Suppressor macrophage treated with lipopolysaccharide for 4 hours (primary cell): ENCODE data around the gene C1orf226.
"Not testable (repeated sequence)": the region's sequence is repeated elsewhere in the genome, so short reads cannot be mapped to it uniquely, and the experiment has no call there.

ENCODE experiments used
- DNase-seq: peaks from one replicate; pipeline ENCODE4 v3.0.0-alpha.2; 2020

Gene C1orf226

GRCh38 chr1:162416909-162417308 is 35.4 kb downstream of the C1orf226 start:
- no peak for DNase-seq

- DNase-seq = no peak
These were observed 36.1 kb downstream of the C1orf226 start for GRCh38 chr1:162417650-162418049.

DNA sequence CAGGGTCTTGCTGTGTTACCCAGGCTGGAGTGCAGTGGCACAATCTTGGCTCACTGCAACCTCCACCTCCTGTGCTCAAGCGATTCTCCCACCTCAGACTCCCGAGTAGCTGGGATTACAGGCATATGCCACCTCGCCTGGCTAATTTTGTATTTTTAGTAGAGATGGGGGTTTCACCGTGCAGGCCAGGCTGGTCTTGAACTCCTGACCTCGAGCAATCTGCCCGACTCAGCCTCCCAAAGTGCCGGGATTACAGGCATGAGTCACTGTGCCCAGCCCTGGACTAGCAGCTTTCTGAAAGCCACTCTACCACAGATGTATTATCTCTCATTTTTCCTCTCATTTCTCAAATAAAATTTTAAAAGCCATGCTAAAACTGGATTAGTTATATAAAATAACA is 37.1 kb downstream of the C1orf226 start:
- not testable (repeated sequence) for DNase-seq

- DNase-seq = not testable (repeated sequence)
These were observed 38.0 kb downstream of the C1orf226 start for GRCh38 chr1:162419450-162419931.

DNA sequence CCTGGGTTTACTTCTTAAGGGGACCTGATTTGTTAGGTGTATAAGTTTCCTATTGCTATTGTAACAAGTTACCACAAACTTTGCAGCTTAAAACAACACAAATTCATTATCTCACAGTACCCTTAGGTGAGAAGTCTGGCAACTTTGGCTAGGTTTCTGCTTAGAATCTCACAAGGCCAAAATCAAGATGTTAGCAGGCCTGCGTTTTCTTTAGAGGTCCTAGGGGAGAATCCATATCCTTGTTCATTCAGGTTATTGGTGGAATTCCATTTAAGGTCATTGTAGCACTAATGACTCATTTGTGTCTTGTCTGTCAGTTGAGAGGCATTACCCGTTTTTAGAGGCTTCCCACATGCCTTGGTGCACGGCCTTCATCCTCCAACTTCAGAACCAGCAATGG is 38.6 kb downstream of the C1orf226 start:
- DNase-seq = no peak

DNA sequence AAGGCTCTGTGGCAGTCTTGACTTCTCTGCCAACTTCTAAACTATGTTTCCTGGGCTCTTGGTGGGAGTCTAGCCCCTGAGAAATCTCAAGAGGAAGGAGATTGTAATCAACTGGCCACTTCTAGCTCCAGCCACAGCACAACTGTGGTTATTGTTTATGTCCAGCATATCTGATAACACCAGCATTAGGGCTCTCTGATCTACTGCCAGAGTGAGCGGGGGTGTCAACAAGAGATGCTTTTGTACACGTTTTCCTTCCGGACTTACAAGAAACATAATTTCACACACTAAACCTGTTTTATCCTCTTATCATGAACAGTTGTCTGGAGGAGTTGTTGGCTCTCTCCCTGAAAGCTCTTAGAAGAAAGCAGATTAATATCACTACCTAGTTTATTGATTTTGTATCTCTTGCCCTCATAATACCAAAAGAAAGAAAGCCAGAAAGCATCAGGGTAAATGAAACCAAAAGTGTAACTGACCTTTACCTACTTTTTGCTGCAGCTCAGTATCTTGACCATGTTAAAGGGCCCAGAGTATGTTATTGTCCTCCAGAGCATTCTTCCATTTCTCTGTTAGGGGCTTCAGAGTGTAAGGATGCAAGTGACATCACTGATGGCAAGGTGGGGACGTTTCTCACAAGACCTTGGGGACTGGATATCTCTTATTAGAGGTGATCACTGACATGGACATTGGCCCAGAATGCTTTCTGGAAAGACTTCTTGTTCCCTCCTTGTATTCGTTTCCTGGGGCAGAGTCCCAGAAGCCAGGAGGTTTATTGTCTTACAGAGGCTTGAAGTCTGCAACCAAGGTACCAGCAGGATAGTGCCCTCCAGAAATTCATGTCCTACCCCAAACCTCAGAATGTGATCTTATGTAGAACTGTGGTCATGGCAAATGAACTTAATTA is 40.0 kb downstream of the C1orf226 start:
- no peak for DNase-seq

GRCh38 chr1:162422662-162423375 is 41.3 kb downstream of the C1orf226 start:
- peak; percentile 80 for DNase-seq

GRCh38 chr1:162430583-162430982 is 49.1 kb downstream of the C1orf226 start:
- DNase-seq = no peak

- DNase-seq = not testable (repeated sequence)
These were observed 51.6 kb downstream of the C1orf226 start for GRCh38 chr1:162432977-162433713.
